ENCODE results near the gene PTH2.

Gene PTH2

DNA sequence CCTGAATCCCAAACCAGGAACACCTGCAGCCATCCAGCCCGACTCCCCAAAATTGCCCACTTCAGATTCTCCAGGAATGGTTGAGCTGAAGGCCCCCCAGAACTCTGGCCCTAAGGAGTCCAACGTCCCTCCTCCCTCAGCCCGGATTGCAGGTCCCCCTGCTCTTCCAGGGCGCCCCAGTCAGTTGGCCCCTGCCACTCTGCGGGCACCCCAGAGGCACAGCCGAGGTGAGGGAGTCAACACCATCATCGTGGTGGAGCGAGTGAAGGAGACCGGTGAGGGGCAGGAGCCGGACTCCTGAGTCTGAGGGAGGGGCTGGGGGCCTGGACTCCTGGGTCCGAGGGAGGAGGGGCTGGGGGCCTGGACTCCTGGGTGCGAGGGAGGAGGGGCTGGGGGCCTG is 4.1 kb upstream of the PTH2 start:
- no peak overlapping the region for H3K27ac ChIP-seq
- DNase-seq = no peak
- no peak overlapping the region for H3K4me3 ChIP-seq (ENCODE audit: low read depth, low read length)
- peaks cover 91% of the 10 kb centered on the region for H3K27me3 ChIP-seq (replicated peaks)
- TF ChIP-seq, protein P1, sequence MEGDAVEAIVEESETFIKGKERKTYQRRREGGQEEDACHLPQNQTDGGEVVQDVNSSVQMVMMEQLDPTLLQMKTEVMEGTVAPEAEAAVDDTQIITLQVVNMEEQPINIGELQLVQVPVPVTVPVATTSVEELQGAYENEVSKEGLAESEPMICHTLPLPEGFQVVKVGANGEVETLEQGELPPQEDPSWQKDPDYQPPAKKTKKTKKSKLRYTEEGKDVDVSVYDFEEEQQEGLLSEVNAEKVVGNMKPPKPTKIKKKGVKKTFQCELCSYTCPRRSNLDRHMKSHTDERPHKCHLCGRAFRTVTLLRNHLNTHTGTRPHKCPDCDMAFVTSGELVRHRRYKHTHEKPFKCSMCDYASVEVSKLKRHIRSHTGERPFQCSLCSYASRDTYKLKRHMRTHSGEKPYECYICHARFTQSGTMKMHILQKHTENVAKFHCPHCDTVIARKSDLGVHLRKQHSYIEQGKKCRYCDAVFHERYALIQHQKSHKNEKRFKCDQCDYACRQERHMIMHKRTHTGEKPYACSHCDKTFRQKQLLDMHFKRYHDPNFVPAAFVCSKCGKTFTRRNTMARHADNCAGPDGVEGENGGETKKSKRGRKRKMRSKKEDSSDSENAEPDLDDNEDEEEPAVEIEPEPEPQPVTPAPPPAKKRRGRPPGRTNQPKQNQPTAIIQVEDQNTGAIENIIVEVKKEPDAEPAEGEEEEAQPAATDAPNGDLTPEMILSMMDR (IDR thresholded peaks at IDR 0.05; ENCODE audit: low read depth, low read length, missing control alignments) = no peak
- no peaks in the 10 kb centered on the region for H3K36me3 ChIP-seq (replicated peaks)
- in situ Hi-C loops (cut with HindIII; ENCODE audit: low pct_ligation_motif_present, low sequenced_read_pairs) = no loop called here

DNA sequence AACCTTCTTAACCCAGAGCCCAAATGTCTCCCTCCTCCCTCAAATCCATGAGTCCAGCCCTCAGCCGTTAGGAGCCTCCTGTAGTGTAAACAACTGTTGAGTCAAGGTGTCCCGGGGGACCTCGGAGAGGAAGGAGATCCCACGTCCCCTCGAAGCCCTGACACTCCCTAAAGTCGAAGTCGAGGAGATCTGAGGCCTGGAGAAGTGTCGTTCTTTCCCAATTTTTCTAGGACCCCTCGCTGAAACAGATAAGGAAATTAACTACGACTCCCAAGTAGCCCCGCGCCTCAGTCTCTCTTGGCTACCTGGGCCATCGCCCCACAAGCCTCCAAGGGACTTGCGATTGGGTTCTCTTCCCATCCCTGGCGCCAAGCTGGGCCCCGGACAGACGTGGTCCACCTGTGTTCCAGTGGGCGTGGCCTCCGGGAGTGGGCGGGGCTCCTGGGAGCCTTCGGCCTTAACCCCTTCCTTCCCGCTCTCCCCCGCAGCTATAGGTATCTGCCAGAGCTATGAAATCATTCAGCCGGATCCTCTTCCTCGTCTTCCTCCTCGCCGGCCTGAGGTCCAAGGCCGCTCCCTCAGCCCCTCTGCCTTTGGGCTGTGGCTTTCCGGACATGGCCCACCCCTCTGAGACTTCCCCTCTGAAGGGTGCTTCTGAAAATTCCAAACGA is 2.8 kb upstream of the PTH2 start:
- Histone ChIP-seq H3K27me3 (replicated peaks) (peaks cover 91% of the 10 kb centered on the region), H3K27ac (no peak overlapping the region), H3K4me3 (ENCODE audit: low read depth, low read length) (no peak overlapping the region), H3K36me3 (replicated peaks) (no peaks in the 10 kb centered on the region)
- no peak for DNase-seq
- TF ChIP-seq, protein P1 (IDR thresholded peaks at IDR 0.05; ENCODE audit: low read depth, low read length, missing control alignments) = no peak
- in situ Hi-C loops (cut with HindIII; ENCODE audit: low pct_ligation_motif_present, low sequenced_read_pairs) = no loop called here

DNA sequence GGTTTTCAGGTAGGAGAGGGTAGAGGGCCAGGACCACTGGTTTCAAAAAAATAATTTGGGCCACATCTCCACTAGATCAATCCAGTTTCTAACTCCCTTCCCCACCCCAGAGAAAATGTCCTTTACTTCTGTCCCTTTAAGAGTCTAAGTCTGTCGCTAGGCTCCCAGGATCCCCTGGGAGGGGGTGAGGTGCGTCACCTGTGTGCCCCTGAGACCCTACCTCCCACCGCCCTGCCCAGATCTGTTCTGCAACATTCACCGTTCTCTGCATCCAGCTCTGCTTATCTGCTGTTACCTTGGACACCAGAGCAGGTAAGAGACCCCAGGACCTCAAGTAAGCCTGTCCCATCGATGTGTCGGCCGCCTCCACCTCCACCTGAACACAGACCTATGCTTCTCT is 1.9 kb upstream of the PTH2 start, which contains the start of gene GFY:
GFY (plus strand) TSS at position 211 of the 400 bp plus-strand sequence. CDS start 1,043 bp downstream, outside the sequence.
- in situ Hi-C loops (cut with HindIII; ENCODE audit: low pct_ligation_motif_present, low sequenced_read_pairs) = no loop called here
- Histone ChIP-seq H3K27ac (no peak within 1 kb of the TSS), H3K36me3 (replicated peaks) (no peaks in the 10 kb centered on the region), H3K4me3 (ENCODE audit: low read depth, low read length) (no peak within 1 kb of the TSS), H3K27me3 (replicated peaks) (peaks cover 91% of the 10 kb centered on the region)
- TF ChIP-seq, protein P1 (IDR thresholded peaks at IDR 0.05; ENCODE audit: low read depth, low read length, missing control alignments) = no peak
- no peak for DNase-seq

DNA sequence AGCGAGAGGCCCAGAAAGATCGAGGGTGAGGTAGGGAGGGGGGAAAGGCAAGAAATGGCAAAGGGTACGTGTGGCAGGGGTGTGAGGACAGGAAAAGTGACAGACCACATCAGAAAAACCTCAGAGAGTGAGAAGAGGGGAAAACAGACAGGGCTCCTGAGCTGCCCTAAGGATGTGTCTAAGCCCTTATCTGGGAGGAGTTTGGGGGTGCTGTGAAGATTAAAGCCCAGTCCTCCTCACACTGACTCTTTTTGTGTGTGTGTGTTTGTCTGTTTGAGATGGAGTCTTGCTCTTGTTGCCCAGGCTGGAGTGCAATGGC is 703 bp upstream of the PTH2 start:
- in situ Hi-C loops (cut with HindIII; ENCODE audit: low pct_ligation_motif_present, low sequenced_read_pairs) = no loop called here
- DNase-seq = no peak
- no peaks in the 10 kb centered on the region for H3K36me3 ChIP-seq (replicated peaks)
- TF ChIP-seq, protein P1 (IDR thresholded peaks at IDR 0.05; ENCODE audit: low read depth, low read length, missing control alignments) = no peak
- H3K27ac ChIP-seq = no peak overlapping the region
- peaks cover 82% of the 10 kb centered on the region for H3K27me3 ChIP-seq (replicated peaks)
- H3K4me3 ChIP-seq (ENCODE audit: low read depth, low read length) = no peak overlapping the region

DNA sequence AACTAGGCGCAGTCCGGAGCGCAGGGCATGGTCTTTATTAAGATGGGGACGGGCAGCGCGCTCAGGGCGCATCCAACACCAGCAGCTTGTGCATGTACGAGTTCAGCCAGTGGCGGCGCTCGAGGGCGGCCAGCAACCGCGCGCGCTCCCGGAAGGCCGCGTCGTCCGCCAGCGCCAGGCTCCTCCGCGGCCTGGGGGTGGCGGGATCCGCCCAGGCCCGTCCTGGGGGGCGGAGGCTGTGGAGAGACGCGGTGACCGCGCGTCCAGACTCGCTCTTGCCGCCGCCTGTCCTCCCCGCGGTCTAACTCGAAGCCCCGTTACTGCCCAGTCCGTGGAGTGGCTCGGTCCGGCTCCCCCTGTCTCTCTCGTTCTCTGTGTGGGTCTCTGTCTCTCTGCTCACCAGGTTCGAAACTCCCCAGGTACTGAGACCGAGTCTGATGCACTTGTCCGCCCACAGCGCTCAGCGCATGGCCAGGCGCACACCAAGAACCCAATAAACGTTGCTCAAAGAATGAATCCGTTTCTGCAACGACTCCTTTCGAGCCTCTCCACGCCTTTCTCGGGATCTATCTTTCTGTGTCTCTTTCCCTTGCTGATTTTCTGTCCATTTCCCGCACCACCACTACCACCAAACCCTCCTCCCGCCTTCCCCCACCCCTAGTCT is 702 bp downstream of the PTH2 start:
- TF ChIP-seq, protein P1 (IDR thresholded peaks at IDR 0.05; ENCODE audit: low read depth, low read length, missing control alignments) = peak; percentile 32
- DNase-seq = no peak
- in situ Hi-C loops (cut with HindIII; ENCODE audit: low pct_ligation_motif_present, low sequenced_read_pairs) = no loop called here
- Histone ChIP-seq H3K36me3 (replicated peaks) (no peaks in the 10 kb centered on the region), H3K4me3 (ENCODE audit: low read depth, low read length) (no peak overlapping the region), H3K27me3 (replicated peaks) (peaks cover 70% of the 10 kb centered on the region), H3K27ac (no peak overlapping the region)

DNA sequence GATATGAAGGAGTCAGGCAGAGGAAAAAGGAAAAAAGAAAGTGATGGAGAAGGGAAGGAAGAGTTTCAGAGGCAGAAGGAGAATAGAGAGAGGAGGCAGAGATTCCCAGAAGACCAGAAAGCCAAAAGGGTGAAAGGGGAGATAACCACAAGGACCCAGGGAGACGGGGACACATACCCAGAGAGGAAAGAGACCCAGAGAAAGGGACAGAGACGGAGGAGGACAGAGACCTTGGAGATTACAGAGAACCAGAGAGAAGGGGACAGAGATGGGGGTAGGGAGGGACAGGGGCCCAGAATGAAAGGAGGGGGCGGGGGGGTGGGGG is 1.4 kb downstream of the PTH2 start:
- DNase-seq = no peak
- H3K27me3 ChIP-seq (replicated peaks) = peaks cover 69% of the 10 kb centered on the region
- no peaks in the 10 kb centered on the region for H3K36me3 ChIP-seq (replicated peaks)
- in situ Hi-C loops (cut with HindIII; ENCODE audit: low pct_ligation_motif_present, low sequenced_read_pairs) = no loop called here
- no peak overlapping the region for H3K27ac ChIP-seq
- TF ChIP-seq, protein P1 (IDR thresholded peaks at IDR 0.05; ENCODE audit: low read depth, low read length, missing control alignments) = no peak
- no peak overlapping the region for H3K4me3 ChIP-seq (ENCODE audit: low read depth, low read length)
